NOMO-1 (cell line): Measurements from ENCODE around the gene XBP1.
"Not testable (repeated sequence)": the region's sequence is repeated elsewhere in the genome, so short reads cannot be mapped to it uniquely, and the experiment has no call there.

Experiments
- DNase-seq, 2 experiments: peaks; one replicate each; lab custom pipeline; 2025; ENCODE audit not compliant: unreplicated experiment in 2 of 2; lab: John Stamatoyannopoulos, UW

Gene XBP1

DNA sequence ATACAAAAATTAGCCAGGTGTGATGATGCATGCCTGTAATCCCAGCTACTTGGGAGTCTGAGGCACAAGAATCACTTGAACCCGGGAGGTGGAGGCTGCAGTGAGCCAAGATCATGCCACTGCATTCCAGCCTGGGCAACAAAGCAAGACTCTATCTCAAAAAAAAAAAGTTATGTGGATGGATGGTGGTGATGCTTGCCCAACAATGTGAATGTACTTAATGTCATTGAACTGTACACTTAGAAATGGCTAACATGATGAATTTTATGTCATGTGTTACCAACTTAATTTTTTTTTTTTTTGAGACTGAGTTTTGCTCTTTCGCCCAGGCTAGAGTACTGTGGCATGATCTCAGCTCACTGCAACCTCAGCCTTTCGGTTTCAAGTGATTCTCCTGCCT lies 45.9 kb downstream of the XBP1 start:
- not testable (repeated sequence) for DNase-seq

DNA sequence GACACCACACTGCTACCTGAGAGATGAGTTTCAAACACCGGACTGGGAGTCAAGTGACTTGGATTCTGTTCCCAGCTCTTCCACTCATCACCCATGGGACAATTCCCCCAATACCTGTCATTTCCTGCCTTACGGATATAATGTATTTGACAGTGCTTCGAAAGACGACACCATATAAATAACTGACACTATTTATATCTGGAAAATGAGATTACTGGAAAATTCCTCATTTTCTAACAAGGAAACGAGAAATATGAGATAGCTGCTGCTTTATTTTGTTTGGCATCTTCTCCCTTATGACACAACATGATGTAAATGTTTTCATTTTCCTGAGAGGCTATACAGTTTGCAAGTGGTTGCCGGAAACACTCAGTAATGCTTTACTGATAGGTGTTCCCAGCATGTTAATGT lies 49.9 kb downstream of the XBP1 start:
- DNase-seq, result no peak
